ENCODE measurements around the gene SLC16A5.

SLC16A5 gene

GRCh38 chr17:75086496-75087181 lies 1.1 kb upstream of the SLC16A5 start:
- no peak for DNase-seq (ENCODE audit: low read depth)

DNA sequence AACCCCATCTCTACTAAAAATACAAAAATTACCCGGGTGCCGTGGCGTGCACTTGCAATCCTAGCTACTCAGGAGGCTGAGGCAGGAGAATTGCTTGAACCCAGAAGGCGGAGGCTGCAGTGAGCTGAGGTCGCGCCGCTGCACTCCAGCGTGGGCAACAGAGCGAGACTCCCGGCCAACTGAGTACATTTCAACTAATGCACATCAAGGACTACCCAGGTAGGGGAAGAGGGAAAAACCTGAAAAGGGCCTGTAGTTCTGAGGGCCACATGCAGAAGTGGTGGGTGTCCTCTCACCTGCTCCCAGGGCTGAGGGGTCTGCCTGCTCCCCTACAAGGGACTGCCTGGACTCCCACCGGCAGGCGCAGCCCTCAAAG lies 584 bp upstream of the SLC16A5 start:
- no peak for DNase-seq (ENCODE audit: low read depth)

DNA sequence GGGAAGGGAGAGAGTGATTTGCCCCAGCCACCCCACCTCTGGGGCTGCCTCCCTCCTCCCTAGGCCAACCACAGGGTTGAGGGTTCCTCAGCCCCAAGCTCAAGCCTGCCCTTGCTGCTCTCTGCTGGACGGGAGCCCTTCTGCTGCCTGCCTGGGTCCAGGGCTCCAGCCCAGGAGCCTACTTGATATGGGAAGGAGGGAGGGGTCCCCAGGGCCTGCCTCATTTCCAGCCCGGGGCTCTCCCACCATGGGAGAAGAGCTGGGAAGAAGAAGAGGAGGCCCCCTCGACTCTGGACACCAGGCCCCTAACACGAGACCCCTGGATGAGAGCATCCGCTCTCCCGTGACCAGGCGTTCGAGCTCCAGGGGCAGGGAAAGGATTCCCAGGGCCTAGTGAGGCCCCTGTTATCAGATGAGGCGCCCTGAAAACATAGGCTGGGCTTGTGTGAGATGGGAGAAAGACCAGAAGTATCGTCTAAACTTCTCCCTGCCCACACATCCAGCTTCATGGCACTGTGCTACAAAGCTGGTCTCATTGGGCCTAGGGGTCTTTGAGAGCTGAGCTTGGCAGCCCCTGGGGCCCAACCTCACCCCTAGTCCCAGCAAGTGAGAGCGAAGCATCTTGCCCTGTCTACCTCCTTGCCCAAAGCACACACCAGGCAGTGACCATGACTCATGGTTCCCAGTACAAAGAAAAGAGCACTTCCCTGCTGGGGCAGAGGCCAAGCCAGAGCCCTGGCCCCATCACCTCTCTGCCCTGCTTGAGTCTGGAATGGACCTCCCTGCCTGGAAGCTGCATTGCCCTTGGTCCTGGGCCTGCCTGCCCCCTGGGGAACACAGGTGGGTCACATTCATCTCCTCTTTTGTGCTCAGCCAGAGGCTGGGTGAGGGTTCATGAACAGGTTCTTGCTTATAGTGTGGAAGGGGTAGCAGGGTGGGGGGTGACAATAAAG lies 987 bp downstream of the SLC16A5 start:
- no peak for DNase-seq (ENCODE audit: low read depth)

- DNase-seq (ENCODE audit: low read depth): no peak
Observed at GRCh38 chr17:75090871-75091854, 3.4 kb downstream of the SLC16A5 start.

DNA sequence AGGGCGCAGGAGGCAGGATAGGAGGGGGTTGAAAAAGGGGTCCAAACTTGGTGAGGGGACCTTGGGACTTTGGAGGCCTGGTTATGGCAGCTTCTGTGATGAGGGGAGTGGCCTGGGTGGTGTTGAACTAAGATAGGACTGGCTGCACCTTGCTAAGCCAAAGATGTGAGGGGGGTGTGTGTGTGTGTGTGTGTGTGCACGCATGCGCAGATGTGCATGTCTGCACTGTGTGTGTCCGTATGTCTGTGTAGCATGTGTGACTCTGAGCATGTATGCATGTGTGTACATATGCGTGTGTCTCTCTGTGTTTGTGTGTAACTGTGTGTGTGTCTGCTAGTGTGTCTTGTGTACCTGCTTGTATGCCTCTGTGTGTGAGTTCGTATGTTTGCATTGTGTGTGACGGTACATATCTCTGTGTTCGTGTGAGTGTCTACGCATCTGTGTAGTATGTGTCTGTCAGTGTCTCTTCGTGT lies 4.1 kb downstream of the SLC16A5 start:
- DNase-seq (ENCODE audit: low read depth): no peak

DNA sequence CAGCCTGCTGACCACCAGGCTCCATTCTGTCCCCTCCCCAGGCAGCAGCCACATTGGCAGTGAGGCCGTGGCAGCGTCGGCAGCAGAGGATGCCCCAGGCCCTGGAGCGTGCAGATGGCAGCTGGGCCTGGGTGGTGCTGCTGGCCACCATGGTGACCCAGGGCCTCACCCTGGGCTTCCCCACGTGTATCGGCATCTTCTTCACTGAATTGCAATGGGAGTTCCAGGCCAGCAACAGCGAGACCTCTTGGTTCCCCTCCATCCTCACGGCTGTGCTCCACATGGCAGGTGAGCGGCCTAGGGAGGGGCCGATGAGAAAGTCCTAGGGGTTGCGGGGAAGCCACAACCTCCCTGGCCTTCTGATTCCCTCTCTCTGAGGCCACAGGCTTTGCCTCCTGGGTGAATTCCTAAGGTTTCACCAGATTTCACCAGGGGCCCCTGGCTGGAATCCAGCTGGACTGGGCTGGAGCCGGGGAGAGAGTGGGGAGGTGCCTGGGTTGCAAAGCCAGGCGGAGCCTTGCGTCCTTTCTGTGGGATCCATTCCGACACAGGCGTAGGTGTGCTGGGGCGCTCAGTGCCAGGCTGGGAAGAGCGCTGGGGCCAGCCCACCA lies 5.9 kb downstream of the SLC16A5 start:
- DNase-seq (ENCODE audit: low read depth): no peak

- DNase-seq (ENCODE audit: low read depth): no peak
Observed at GRCh38 chr17:75094871-75095399, 7.2 kb downstream of the SLC16A5 start.

GRCh38 chr17:75096082-75096625 lies 8.4 kb downstream of the SLC16A5 start:
- no peak for DNase-seq (ENCODE audit: low read depth)

DNA sequence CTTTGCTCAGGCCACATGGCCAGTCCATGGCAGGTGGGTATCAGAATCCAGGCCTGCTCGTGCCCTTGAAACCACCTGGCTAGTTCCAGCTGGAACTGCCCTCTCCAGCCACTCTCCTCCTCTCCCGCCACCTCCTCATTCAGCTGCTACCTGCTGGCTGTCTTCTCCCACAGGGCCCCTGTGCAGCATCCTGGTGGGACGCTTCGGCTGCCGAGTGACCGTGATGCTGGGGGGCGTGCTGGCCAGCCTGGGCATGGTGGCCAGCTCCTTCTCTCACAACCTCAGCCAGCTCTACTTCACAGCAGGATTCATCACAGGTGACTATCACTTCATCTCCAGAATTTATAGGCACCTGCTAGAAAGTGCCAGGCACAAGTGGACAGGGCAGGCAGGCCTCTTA lies 10.1 kb downstream of the SLC16A5 start:
- no peak for DNase-seq (ENCODE audit: low read depth)

GRCh38 chr17:75098861-75099260 lies 11.1 kb downstream of the SLC16A5 start:
- no peak for DNase-seq (ENCODE audit: low read depth)

DNA sequence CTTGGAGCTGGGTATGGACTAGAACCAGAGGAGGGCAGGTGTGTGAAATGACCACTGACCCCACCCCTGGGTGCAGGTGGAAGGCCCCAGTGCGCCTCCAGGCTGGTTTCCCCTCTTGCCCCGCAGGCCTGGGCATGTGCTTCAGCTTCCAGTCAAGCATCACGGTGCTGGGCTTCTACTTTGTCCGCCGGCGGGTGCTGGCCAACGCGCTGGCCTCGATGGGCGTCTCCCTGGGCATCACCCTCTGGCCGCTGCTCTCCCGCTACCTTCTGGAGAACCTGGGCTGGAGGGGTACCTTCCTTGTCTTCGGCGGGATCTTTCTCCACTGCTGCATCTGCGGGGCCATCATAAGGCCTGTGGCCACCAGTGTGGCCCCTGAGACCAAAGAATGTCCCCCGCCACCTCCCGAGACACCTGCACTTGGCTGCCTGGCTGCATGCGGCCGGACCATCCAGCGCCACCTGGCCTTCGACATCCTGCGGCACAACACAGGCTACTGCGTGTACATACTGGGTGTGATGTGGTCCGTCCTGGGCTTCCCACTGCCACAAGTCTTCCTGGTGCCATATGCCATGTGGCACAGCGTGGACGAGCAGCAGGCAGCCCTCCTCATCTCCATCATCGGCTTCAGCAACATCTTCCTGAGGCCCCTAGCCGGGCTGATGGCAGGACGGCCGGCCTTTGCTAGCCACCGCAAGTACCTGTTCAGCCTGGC lies 12.3 kb downstream of the SLC16A5 start:
- DNase-seq (ENCODE audit: low read depth): no peak

GRCh38 chr17:75102385-75102821 lies 14.6 kb downstream of the SLC16A5 start:
- DNase-seq (ENCODE audit: low read depth): no peak

GRCh38 chr17:75103601-75104554 lies 16.1 kb downstream of the SLC16A5 start:
- no peak for DNase-seq (ENCODE audit: low read depth)

- no peak for DNase-seq (ENCODE audit: low read depth)
Observed at GRCh38 chr17:75105126-75106080, 17.6 kb downstream of the SLC16A5 start.

DNA sequence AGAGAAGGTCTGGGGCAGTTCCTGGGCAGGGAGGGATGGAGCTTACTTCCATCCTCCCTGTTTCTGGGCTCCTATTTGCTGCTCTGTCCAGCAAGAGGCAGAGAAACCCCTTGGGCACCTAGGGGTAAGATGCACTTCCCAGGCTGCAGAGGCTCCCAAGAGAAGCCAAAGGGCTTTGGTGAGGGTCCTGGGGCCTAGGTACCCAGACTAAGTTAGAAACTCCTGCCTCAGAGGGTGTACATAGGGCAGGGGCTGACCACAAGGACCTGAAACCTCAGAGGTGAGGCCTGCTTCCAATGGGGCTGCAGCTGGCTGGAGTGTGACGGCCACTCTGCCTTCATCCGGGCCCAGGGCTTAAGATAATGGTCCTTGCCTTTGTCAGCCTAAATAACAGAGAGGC lies 20.4 kb downstream of the SLC16A5 start:
- no peak for DNase-seq (ENCODE audit: low read depth)

DNA sequence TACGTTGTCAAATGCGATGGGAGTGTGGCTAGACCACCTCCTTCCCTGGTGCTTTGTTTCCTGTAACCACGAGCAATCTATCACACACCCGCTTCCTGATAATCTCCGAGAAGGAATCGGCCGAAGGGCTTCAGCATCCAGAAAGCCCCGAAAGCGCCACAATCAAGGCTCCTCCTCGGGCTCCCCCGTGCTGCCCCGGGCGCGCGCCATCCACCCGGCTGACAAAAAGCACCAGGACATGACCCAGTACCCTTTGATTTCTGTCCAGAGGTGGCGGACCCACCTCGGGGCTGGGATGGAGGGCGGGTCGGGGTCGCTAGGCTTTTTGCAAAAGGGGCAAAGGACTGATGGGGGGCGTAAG lies 21.3 kb downstream of the SLC16A5 start:
- no peak for DNase-seq (ENCODE audit: low read depth)

DNA sequence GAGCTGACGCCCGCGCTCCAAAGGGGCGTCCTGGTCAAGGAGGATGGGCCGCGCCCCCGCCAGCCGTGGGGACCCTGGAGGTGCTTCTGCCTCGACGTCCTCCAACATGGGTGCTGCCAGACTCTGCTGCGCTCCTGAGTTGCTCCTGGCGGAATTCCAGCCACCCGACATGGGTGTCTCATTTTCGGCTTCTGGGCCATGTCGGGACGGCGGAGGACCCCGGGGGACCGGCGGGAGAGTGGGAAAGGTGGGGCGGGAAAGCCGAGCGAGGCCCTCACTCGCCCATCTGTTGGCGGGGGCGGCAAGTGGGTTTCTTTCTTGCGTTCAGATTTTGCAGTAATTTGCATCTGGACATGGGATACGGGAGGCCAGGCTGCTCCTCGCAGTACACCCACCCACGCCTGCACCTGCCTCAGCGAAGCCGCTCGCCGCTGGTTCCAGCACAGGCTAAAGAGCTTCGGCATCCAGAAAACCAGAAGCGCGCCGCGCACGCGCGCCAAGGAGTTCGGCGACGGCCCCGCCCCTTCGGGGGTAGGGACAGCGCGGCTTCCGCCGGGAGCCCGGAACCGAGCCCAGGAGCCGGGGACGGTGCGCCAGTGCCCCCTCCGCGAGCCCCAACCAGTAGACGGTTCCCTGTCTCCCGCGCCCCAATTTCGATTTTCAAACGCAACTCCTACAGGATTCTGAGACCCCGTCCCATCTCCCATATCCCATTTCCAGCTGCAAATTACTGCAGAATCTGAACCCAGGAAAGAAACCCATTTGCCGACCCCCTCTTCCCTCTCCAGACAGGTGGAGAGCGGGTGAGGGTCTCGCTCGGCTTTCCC lies 21.9 kb downstream of the SLC16A5 start, which contains the start of gene ARMC7:
Gene ARMC7 (plus strand): TSS at position 563 of the 827 bp plus-strand sequence. CDS start 320 bp downstream, outside the sequence.
- peak; percentile 90 for DNase-seq (ENCODE audit: low read depth)
